Measurements from ENCODE around the gene ZNF579.
"Not testable (repeated sequence)": the region's sequence is repeated elsewhere in the genome, so short reads cannot be mapped to it uniquely, and the experiment has no call there.

The ZNF579 gene

DNA sequence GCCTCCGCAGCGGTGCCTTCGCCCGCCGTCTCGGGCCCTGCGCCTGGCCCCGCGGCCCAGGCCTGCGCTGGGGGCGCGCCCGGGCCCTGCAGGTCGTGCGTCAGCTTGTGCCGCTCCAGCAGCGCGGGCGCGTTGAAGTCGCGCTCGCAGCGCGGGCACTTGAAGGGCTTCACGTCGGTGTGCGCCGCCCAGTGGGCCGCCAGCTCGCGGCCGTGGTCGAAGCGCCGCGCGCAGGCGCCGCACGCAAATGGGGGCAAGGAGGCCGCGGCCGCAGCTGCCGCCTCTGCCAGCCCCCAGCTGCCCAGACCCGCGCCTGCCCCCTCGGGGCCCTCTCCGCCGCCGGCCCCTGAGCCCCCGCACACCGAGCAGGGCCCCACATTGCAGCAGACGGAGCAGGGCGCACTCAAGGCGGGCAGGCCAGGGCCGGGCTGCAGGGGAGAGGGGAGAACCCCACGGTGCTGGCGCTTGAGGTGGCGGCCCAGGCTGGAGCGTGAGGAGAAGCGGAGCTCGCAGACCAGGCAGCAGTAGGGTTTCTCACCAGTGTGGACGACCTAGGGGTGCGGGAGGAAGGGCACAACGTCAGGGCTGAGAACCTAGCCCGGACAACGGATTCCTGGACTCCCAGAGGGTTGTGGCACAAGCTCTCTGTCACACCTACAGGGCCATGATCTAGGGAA, 12.6 kb upstream of the ZNF579 start:
- no peak for DNase-seq (ENCODE audit: low spot score)

DNA sequence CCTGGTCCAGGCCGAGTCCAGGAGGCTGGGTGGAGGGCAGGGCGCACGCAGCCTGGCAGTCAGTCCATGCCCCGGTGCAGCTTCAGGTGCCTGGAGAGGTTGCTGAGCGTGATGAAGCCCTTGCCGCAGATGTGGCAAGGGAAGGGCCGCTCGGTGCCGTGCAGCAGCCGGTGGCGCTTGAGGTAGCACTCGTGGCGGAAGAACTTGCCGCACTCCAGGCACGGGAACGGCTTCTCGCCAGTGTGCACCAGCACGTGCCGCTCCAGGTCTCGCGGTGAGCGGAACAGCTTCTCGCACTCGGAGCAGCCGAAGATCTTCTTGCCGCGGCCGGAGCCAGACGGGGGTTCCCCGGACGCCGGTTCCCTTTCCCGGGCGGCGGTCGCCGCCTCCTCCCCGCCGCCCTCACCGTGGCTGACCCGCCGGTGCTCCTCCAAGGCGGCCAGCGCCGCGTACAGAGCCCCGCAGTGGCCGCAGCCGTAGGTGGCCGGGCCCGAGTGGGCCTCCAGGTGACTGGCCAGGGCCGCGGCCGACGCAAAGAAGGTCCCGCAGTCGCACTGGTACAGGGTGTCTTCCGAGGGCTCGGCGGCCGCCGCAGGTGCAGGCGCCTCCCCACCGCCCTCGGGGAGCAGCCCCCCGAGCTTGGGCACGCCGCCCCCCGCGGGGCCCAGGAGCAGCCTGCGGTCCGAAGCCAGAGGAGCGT, 11.9 kb upstream of the ZNF579 start:
- DNase-seq (ENCODE audit: low spot score) = no peak

GRCh38 chr19:55591555-55591954, 10.9 kb upstream of the ZNF579 start:
- DNase-seq (ENCODE audit: low spot score) = no peak

- no peak for DNase-seq (ENCODE audit: low spot score)
These were observed 10.0 kb upstream of the ZNF579 start for GRCh38 chr19:55590617-55591016.

DNA sequence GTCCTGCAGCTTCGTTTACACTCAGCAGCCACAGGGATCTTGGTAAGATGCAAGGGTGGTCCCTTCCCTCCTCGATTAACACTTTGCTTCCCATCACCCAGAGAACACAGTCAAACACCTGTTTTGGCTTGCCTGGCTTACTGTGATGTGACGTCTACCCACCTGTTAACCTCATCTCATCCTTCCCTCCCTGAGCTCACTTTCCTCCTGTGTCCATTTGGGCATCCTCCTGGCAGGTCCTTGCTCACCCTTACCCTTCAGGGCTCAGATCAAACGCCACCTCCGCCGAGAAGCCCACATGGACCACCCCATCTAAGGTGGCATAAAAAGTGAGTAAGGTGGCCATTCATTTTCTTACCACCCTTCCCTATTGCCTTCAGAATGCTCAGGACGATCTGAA, 9.5 kb upstream of the ZNF579 start:
- no peak for DNase-seq (ENCODE audit: low spot score)

GRCh38 chr19:55588738-55589137, 8.1 kb upstream of the ZNF579 start:
- DNase-seq (ENCODE audit: low spot score) = no peak

- peak; percentile 95 for DNase-seq (ENCODE audit: low spot score)
These were observed 6.5 kb upstream of the ZNF579 start for GRCh38 chr19:55586976-55587668.

GRCh38 chr19:55585658-55586339, 5.2 kb upstream of the ZNF579 start:
- peak; percentile 88 for DNase-seq (ENCODE audit: low spot score)

- no peak for DNase-seq (ENCODE audit: low spot score)
These were observed 4.2 kb upstream of the ZNF579 start for GRCh38 chr19:55584871-55585270.

- not testable (repeated sequence) for DNase-seq (ENCODE audit: low spot score)
These were observed 3.2 kb upstream of the ZNF579 start for GRCh38 chr19:55583897-55584296.

GRCh38 chr19:55582284-55582683, 1.6 kb upstream of the ZNF579 start:
- not testable (repeated sequence) for DNase-seq (ENCODE audit: low spot score)

DNA sequence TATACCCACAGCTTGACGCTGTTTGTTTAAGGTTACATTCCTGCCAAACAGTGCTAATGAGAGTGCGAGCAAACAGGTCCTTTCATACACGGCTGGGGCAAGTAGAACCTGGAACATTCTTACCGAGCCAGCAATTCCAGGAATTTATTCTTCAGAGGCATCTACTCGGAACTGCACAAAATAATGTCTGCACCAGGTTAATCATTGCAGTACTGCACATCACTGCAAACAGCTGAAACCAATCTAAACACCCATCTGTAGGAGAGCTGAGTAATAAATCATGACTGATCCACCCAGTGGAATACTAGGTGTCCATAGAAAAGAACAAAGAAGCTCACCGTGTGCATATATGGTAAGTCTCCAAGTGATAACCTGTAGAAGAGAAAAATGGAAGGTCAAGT, 1.2 kb upstream of the ZNF579 start:
- DNase-seq (ENCODE audit: low spot score) = no peak

GRCh38 chr19:55581145-55581822, 636 bp upstream of the ZNF579 start:
- no peak for DNase-seq (ENCODE audit: low spot score)

DNA sequence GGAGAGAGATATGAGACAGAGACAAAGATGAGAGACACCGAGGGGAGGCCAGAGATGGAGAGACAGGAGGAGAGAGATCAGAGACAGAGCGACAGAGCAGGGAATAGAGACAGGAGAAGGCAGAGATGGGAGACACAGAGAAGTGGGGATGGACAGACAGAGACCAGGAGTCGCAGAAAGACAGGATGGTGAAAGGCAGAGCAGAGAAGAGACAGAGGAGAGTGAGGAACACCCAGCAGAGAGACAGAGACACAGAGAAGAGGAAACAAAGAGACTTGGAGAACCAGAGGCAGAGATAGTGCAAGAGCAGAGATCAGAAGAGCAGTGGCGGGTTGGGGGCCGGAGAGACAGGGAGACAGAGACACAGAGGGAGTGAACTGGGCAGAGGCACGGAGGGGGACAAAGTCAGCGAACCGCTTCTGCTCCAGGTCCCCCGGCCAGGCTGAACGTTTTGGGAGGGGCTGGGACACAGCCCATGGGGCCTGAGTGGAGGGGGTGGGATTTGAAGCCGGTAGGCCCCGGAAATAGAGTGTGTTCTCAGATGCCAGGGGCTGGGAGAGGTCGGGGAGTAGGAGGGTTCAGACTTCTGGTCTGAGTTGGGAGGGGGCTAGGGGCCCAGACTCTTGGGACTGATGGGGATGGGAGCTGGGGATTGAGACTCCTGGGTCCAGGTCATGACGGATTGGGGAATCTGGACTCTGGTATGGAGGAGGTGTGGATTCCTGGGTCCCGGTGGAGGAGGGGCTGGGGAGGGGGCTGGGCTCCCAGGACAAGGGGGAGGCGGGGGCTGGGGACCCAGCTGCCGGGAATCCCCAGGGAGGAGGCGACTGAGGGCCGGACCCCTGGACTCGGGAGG, 654 bp downstream of the ZNF579 start:
- no peak for DNase-seq (ENCODE audit: low spot score)

GRCh38 chr19:55578761-55579747, 1.6 kb downstream of the ZNF579 start:
- DNase-seq (ENCODE audit: low spot score) = no peak

DNA sequence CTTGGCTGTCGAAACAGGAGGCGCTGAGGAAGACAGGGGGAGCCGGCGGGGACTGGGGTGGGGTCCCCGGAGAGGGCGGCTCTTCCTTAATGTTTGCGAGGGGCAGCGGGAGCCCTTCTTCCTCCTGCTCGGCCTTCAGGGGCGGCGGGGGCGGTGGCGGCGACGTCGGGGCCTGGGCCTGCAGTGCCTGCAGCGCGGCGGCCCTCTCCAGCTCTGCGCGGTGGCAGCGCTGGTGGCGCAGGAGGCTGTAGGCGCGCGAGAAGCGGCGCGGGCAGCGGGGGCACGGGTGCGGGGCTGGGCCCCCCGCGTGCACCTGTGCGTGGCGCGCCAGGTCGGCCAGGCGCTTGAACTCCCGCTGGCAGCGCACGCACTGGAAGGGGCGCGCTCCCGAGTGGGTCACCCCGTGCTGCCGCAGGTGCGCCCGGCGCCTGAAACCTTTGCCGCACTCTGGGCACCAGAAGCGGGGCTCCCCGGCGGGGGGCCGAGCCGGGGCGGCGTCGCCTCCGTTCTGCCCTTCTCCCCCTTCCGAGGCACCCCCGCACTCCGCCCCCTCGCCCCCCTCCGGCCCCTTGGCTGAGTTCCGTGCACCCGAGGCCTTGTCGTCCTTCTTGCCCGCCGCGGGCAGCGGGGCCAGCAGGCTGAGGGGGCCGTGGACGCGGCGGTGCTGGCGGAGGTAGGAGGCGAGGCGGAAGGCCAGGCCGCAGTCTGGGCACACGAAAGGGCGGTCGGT, 2.5 kb downstream of the ZNF579 start:
- no peak for DNase-seq (ENCODE audit: low spot score)

- no peak for DNase-seq (ENCODE audit: low spot score)
These were observed 3.9 kb downstream of the ZNF579 start for GRCh38 chr19:55576746-55577145.

GRCh38 chr19:55573929-55574328, 6.7 kb downstream of the ZNF579 start:
- DNase-seq (ENCODE audit: low spot score) = not testable (repeated sequence)

- not testable (repeated sequence) for DNase-seq (ENCODE audit: low spot score)
These were observed 11.2 kb downstream of the ZNF579 start for GRCh38 chr19:55569477-55569876.

Measured in Ammon's horn (tissue), 1 donor.